COLO829 (cell line): ENCODE measurements around the gene RGS7.
A peak's percentile ranks its signal among the peaks of the same experiment; 100 is the strongest.
"Not testable (repeated sequence)": the region's sequence is repeated elsewhere in the genome, so short reads cannot be mapped to it uniquely, and the experiment has no call there.

Source experiments
- DNase-seq: peaks from one replicate; pipeline ENCODE4 v3.0.0; 2012; ENCODE audit warnings: low spot score

RGS7 gene

GRCh38 chr1:240909701-240910457 is 447.1 kb downstream of the RGS7 start:
- DNase-seq, result no peak

GRCh38 chr1:240906477-240906876 is 450.5 kb downstream of the RGS7 start:
- DNase-seq, result peak; percentile 17

- DNase-seq, result no peak
Observed at GRCh38 chr1:240905225-240905765, 451.7 kb downstream of the RGS7 start.

- not testable (repeated sequence) for DNase-seq
Observed at GRCh38 chr1:240895424-240895823, 461.6 kb downstream of the RGS7 start.

GRCh38 chr1:240888787-240889048 is 468.3 kb downstream of the RGS7 start:
- no peak for DNase-seq

- DNase-seq, result peak; percentile 32
Observed at GRCh38 chr1:240888039-240888786, 468.8 kb downstream of the RGS7 start.

- no peak for DNase-seq
Observed at GRCh38 chr1:240883490-240883889, 473.5 kb downstream of the RGS7 start.

- DNase-seq, result not testable (repeated sequence)
Observed at GRCh38 chr1:240882656-240883308, 474.2 kb downstream of the RGS7 start.

- no peak for DNase-seq
Observed at GRCh38 chr1:240878631-240879030, 478.4 kb downstream of the RGS7 start.

GRCh38 chr1:240877605-240878004 is 479.4 kb downstream of the RGS7 start:
- DNase-seq, result no peak

- DNase-seq, result no peak
Observed at GRCh38 chr1:240876071-240876470, 480.9 kb downstream of the RGS7 start.

GRCh38 chr1:240869071-240869470 is 487.9 kb downstream of the RGS7 start:
- no peak for DNase-seq

- no peak for DNase-seq
Observed at GRCh38 chr1:240866724-240867123, 490.3 kb downstream of the RGS7 start.

- DNase-seq, result no peak
Observed at GRCh38 chr1:240860023-240860422, 497.0 kb downstream of the RGS7 start.

GRCh38 chr1:240854367-240854766 is 502.6 kb downstream of the RGS7 start:
- DNase-seq, result peak; percentile 18

- no peak for DNase-seq
Observed at GRCh38 chr1:240847325-240847724, 509.7 kb downstream of the RGS7 start.

- DNase-seq, result no peak
Observed at GRCh38 chr1:240844486-240844885, 512.5 kb downstream of the RGS7 start.

GRCh38 chr1:240843798-240844197 is 513.2 kb downstream of the RGS7 start:
- no peak for DNase-seq

GRCh38 chr1:240836271-240836670 is 520.7 kb downstream of the RGS7 start:
- no peak for DNase-seq

GRCh38 chr1:240835291-240835690 is 521.7 kb downstream of the RGS7 start:
- no peak for DNase-seq

GRCh38 chr1:240833075-240833474 is 523.9 kb downstream of the RGS7 start:
- DNase-seq, result no peak

- DNase-seq, result no peak
Observed at GRCh38 chr1:240831922-240832321, 525.1 kb downstream of the RGS7 start.

GRCh38 chr1:240831191-240831631 is 525.8 kb downstream of the RGS7 start:
- DNase-seq, result peak; percentile 60
